PC-9 (cell line): ENCODE measurements around the gene BCAR1.

Experiments
- EZH2 ChIP-seq: fragments of 200-600 bp; sonication (generic); IDR thresholded peaks from 2 replicates; pipeline ENCODE4 v1.8.0; 2017; ENCODE audit warnings: antibody characterized with exemption, low read depth
- TF ChIP-seq, protein P1 (sequence below): fragments of 200-600 bp; sonication (generic); conservative IDR thresholded peaks from 2 replicates; pipeline ENCODE4 v1.6.1; 2017; ENCODE audit warnings: mixed run types, antibody characterized with exemption, mild to moderate bottlenecking, moderate library complexity

DNA sequence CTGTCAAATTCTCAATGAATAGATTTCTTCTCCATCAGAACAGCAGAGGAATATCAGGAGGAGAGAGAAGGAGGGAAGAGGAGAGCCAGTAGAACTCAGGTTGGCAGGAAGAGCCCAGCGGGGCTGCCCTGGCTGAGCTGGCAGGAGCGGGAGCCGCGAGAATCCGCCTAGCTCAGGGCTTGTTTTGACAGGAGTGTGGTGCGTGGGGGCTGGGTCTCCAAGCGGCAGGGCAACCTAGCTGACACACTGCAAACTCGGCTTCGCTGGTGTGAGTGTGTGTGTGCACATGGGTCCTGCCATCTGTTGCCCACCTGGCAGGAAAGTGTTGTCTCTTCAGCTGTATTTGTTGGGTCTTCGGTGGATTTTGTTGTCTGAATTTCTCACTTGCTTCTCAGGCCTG, 27.9 kb upstream of the BCAR1 start:
- no peak for TF ChIP-seq EZH2
- TF ChIP-seq, protein P1, sequence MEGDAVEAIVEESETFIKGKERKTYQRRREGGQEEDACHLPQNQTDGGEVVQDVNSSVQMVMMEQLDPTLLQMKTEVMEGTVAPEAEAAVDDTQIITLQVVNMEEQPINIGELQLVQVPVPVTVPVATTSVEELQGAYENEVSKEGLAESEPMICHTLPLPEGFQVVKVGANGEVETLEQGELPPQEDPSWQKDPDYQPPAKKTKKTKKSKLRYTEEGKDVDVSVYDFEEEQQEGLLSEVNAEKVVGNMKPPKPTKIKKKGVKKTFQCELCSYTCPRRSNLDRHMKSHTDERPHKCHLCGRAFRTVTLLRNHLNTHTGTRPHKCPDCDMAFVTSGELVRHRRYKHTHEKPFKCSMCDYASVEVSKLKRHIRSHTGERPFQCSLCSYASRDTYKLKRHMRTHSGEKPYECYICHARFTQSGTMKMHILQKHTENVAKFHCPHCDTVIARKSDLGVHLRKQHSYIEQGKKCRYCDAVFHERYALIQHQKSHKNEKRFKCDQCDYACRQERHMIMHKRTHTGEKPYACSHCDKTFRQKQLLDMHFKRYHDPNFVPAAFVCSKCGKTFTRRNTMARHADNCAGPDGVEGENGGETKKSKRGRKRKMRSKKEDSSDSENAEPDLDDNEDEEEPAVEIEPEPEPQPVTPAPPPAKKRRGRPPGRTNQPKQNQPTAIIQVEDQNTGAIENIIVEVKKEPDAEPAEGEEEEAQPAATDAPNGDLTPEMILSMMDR = no peak
